ENCODE data around the gene PHOX2A. TPM values are rescaled to one million over a fixed set of nuclear protein-coding genes. Genes with fewer than 3 reads are reported as not detected.
"Not testable (repeated sequence)": the region's sequence is repeated elsewhere in the genome, so short reads cannot be mapped to it uniquely, and the experiment has no call there.

Gene PHOX2A
- not detected for total RNA-seq
- long read RNA-seq, result 0 reads

GRCh38 chr11:72244060-72244360 lies at the start of gene PHOX2A:
Gene PHOX2A (minus strand): TSS chr11:72244176. CDS start chr11:72244004, 172 bp downstream.
- no peak for DNase-seq (ENCODE audit: low spot score)

GRCh38 chr11:72293391-72293790 lies 49.4 kb upstream of the PHOX2A start:
- peak; percentile 86 for DNase-seq (ENCODE audit: low spot score)

- peak; percentile 84 for DNase-seq (ENCODE audit: low spot score)
Measured at GRCh38 chr11:72292106-72292785, 48.3 kb upstream of the PHOX2A start.

- DNase-seq (ENCODE audit: low spot score), result not testable (repeated sequence)
Measured at GRCh38 chr11:72290741-72291140, 46.8 kb upstream of the PHOX2A start.

GRCh38 chr11:72287293-72287692 lies 43.3 kb upstream of the PHOX2A start:
- DNase-seq (ENCODE audit: low spot score), result no peak

- no peak for DNase-seq (ENCODE audit: low spot score)
Measured at GRCh38 chr11:72283947-72284346, 40.0 kb upstream of the PHOX2A start.

GRCh38 chr11:72280726-72281315 lies 36.8 kb upstream of the PHOX2A start:
- DNase-seq (ENCODE audit: low spot score), result no peak

- no peak for DNase-seq (ENCODE audit: low spot score)
Measured at GRCh38 chr11:72280037-72280436, 36.1 kb upstream of the PHOX2A start.

- DNase-seq (ENCODE audit: low spot score), result no peak
Measured at GRCh38 chr11:72278905-72279304, 34.9 kb upstream of the PHOX2A start.

GRCh38 chr11:72274435-72274834 lies 30.5 kb upstream of the PHOX2A start:
- no peak for DNase-seq (ENCODE audit: low spot score)

GRCh38 chr11:72271980-72272379 lies 28.0 kb upstream of the PHOX2A start:
- DNase-seq (ENCODE audit: low spot score), result no peak

GRCh38 chr11:72267956-72268617 lies 24.1 kb upstream of the PHOX2A start:
- no peak for DNase-seq (ENCODE audit: low spot score)

GRCh38 chr11:72266960-72267359 lies 23.0 kb upstream of the PHOX2A start:
- not testable (repeated sequence) for DNase-seq (ENCODE audit: low spot score)

- DNase-seq (ENCODE audit: low spot score), result no peak
Measured at GRCh38 chr11:72265951-72266350, 22.0 kb upstream of the PHOX2A start.

GRCh38 chr11:72263361-72263760 lies 19.4 kb upstream of the PHOX2A start:
- DNase-seq (ENCODE audit: low spot score), result no peak

- no peak for DNase-seq (ENCODE audit: low spot score)
Measured at GRCh38 chr11:72260574-72260973, 16.6 kb upstream of the PHOX2A start.

- no peak for DNase-seq (ENCODE audit: low spot score)
Measured at GRCh38 chr11:72259490-72259889, 15.5 kb upstream of the PHOX2A start.

GRCh38 chr11:72257570-72257969 lies 13.6 kb upstream of the PHOX2A start:
- DNase-seq (ENCODE audit: low spot score), result no peak

- DNase-seq (ENCODE audit: low spot score), result no peak
Measured at GRCh38 chr11:72254299-72254993, 10.5 kb upstream of the PHOX2A start.

- no peak for DNase-seq (ENCODE audit: low spot score)
Measured at GRCh38 chr11:72253392-72253791, 9.4 kb upstream of the PHOX2A start.

GRCh38 chr11:72251614-72252013 lies 7.6 kb upstream of the PHOX2A start:
- DNase-seq (ENCODE audit: low spot score), result no peak

All from mesenteric fat pad (tissue), 1 donor.